Activated T-helper 1 cell treated with anti-CD3 and anti-CD28 coated beads, Interleukin-2, amount 50 U/mL, for 16 hours (primary cell): ENCODE measurements around the gene GNAI1.

Experiments used
- DNase-seq, 2 donors: peaks; one replicate each; pipeline ENCODE4 v3.0.0-alpha.2; 2020; ENCODE audit warnings: low read depth in 1 of 2, low spot score in 1 of 2

GNAI1 gene

DNA sequence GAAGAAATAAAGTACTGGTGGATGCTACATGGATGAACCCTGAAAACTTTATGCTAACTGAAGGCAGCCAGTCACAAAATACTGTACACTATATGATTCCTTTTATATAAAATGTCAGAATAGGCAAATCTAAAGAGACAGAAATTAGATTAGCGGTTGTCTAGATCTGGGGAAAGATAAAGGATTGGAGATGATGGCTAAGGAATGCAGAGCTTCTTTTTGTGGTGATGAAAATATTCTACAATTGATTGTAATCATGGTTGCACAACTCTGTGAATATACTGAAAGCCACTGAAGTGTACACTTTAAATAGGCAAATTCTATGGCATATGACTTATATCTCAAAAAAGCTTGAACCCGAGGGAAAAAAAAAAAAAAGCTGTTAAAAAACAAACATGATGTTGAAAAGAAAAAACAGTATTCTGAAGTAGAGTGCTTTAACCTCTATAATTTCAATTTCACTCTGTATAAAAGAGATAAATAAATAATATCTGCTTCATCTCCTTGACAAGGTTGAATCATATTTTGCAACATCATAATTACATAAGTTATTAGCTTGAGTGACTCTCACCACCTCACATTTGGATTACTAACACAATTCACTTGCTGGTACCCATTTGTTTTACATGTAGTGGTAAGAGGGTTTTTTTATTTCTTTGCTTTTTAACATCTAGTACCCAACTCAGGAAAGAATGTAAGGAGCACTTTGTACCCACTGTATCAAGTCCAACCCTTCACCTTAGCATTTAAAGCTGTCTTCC lies 2.8 kb upstream of the GNAI1 start:
- no peak for DNase-seq

GRCh38 chr7:80132594-80132993 lies 2.0 kb upstream of the GNAI1 start:
- no peak for DNase-seq

GRCh38 chr7:80133361-80134114 lies 1.1 kb upstream of the GNAI1 start:
- DNase-seq = no peak

DNA sequence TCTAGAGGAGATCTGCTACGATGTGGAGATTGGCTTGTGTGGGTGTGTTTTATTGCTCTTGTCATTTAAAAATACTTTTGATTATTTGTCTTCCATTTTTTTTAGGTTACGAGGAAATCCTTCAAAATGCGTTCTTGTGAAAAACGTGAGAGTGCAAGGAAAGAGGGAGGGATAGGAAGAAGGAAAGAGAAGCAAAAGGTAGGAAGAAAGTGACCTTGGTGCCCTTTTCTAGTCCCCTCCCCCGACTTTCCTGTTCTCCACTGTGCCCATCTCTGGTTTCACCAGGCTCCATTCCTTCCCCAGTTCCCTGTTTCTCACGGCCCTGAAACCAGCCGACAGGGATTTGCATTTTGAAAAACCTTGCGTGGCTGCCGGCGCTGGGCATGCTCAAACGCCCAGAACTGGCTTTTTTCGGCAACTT lies 506 bp upstream of the GNAI1 start:
- DNase-seq = no peak

DNA sequence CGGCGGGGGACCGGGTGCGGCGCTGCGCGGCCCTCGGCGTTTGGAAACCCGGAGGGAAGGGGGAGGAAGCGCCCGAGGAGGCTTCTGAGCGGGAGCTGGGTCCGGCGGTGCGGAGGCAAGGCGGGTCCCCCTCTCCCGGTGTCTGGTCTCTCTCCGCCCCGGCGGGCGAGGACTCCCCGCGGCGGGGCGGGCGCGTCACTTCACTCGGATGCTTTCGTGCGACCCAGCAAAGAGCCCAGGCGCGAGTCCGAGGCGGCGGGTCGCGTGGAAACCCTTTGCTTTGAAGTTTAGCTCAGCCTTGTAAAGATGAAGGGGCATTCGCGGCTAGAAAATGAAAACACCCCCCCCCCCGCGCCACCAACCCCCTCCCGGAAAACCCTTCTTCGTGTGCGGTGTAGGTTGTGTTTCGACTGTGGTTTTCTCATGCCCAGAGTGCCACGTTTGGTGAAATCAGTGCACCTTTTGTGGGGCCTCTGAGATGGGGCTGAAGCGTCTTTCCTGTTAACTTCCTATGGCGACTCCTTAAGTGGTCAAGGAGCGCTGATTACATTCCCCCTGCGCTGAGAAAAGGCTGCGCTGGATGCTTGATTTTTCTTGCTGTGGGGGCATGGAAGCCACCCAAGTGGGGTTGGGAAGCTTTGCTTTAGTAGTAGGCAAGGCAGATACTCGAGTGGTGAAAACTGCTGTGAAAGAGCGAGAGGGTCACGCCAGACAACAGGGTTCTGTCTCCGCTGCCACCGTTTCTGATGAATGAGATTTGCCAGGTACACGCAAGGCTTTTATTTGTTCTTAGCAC lies 876 bp downstream of the GNAI1 start:
- DNase-seq = no peak

DNA sequence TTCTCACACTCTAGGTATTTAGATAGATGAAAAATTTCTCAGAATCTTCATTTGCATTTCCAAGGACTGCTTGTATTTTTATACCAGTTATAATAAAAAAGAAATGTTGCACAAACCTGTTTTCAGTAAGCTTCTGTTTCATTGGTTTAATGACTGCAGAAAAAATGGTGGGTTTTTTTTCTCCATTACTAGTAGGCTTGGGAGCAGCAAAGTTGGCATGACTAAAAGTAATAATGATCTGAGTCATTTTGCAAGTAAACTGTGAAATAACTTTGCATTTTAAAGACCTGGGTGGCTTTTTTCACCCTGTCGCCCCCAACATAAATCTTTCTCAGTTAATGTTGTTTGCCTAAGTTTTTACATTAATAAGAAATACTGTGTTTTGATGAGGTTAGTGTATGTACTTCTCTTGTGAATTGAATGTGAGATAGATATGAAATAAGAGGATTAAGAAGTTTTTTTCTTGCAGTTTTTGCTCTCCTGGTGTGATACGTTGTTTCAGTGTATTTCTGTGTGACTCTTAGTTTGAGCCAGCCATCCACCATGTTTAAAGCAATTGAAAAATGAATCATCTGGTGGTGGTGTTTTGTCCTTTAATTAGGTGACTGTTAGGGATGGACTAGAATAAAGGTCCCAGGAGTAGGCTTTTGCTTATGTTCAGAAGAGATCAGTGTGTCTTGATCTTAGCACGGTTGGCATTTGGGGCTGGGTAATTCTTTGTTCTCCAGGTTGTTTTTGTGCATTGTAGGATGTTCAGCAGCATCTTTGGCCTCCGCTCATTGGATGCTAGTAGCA lies 1.8 kb downstream of the GNAI1 start:
- DNase-seq = no peak

DNA sequence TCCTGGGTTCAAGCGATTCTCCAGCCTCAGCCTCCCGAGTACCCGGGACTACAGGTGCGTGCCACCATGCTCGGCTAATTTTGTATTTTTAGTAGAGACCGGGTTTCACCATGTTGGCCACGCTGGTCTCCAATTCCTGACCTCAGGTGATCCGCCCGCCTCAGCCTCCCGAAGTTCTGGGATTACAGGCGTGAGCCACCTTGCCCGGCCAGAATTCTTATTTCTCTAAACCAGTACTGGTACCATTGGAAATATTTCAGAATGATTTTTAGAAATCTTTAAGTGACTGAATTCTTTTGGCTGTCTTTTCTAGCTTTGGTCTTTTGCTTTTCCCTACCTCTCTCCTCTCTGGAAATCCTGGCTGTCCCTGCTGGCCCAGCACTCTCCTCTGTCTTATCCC lies 2.8 kb downstream of the GNAI1 start:
- no peak for DNase-seq

- no peak for DNase-seq
These were observed 4.6 kb downstream of the GNAI1 start for GRCh38 chr7:80139236-80139635.

- no peak for DNase-seq
These were observed 5.8 kb downstream of the GNAI1 start for GRCh38 chr7:80140388-80140787.

GRCh38 chr7:80141376-80141775 lies 6.7 kb downstream of the GNAI1 start:
- no peak for DNase-seq

DNA sequence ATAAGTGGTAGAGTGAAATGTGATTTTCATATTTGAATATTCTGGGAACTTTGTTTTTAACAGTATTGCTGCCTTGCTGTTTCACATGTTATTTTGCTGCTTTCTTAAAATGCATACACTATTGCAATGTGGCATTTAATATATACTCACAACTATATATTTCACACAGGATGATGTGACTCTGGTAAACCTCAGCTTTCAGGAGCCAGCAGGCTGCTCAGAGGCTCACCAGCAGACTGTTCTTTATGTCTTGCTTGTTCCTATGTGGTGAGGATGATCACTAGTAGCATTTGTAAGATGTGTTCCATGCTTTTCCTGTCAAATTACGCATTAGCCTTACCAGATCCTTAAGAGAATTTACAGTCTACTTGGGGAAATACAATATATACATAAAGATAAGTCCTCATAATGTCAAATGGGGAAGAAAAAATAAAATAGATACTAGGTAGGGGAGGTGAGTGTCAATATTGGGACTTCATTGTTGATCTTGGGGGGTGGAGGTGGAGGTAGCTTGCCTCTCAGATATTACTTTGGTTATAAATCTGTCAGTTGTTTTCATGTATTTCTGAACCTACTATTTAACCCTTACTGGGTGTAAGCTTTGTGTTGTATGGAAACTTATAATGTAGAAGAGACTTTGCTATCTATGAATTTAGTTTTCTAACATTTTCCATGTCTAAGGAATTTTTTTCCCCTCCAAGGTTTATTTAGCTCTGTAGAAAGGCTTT lies 8.4 kb downstream of the GNAI1 start:
- no peak for DNase-seq

DNA sequence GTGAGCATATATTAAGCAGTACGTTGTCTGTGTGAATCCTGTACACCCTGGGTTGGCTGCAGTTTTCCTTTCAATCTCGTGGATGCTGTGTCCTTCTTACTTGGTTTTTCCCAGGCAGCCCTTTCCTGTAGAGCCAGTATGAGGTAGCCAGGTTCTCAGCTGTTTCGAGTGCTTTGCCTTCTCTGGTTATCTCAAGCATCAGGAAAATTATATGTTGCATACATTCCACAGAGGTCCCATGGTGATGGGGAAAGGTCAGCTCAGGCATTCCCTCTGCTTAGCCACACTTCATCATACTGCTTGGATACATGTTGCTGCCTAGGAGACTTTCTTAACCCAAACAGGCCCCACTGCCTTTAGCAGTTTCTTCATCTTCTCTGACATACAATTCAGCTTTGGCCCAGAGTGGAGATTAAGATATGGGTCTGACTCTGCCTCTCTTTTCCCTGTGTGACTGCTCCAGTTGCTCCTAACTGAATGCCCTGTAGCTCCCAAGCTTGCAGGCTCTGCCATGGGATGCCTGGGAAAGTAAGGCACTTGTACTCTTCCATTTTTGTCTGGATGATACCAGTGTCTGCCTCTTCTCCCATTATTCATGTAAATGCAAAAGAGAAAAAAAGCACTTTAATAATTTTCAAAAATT lies 11.3 kb downstream of the GNAI1 start:
- DNase-seq = no peak

DNA sequence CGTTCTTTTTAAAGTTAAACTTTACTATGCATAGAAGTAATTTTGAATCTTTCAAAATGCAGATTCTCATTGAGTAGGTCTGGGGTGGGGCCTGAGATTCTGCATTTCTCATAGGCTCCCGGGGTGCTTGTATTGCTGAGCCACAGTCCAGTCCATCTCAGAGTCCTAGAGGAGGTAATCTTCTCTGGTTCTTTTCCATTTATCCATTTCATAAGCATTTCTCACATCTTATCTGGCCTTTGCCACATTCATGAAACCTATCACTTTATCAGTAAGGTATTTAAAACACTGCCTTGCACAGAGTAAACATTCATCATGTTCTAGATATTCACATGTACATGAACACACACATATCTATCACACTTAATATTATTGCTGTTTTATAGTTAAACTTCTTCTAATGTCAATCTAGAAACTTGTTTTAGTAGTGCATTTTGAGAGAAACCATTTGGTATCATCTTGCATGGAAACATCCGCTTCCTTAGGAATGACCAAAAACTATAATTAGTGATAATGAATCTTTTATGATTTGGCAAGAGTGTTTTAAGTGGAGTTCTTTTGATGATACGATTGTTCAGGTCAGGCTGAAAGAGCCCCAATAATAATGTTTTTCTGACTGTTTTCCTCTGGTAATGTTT lies 12.0 kb downstream of the GNAI1 start:
- no peak for DNase-seq

GRCh38 chr7:80147543-80148391 lies 13.1 kb downstream of the GNAI1 start:
- DNase-seq = no peak

DNA sequence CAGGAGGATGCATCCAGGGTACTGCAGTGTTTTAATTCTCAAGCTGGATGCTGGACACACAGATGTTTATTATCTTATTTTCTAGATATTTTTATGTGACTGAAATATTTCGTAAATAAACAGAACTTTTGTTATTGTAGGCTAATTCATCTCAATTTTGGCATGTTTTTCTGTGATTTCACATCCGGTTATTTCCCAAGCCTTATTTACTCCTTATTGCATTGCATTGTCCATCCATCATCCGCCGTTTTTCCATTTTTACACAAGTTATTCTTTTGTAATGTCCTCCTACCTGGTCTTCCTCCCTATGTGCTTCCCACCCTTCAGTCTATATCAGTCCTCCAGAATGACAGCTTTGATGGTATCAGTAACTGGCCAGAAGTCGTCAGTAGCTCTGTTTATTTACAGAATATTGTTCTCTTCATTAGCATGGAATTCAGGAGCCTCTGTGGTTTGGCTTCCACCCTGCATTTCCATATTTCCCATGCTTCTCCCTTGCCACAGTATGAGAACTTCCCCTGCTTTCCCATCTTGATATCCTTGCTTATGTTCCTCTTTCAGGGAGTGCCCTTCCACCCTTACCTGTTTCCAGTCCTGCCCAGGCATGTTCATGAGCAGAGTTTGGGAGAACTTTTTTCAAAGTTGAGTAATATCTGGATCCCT lies 16.1 kb downstream of the GNAI1 start:
- DNase-seq = no peak

DNA sequence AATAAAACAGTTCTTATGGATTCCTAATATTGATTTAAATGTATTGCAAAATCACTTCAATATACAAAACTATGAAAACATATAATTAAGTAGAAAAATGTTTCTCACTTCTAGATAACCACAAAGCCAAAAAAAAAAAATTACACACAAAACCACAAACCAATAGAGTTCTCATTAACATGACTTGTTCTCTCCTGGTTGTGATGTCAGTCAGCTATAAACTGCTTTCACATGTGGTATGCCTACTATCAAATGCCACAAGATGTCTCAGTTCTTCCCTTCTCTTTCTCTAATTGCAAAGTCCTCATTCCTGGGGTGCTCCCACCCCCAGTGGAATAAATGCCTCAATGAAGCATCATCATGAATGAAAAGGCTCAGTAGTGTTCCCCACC lies 16.6 kb downstream of the GNAI1 start:
- DNase-seq = no peak

DNA sequence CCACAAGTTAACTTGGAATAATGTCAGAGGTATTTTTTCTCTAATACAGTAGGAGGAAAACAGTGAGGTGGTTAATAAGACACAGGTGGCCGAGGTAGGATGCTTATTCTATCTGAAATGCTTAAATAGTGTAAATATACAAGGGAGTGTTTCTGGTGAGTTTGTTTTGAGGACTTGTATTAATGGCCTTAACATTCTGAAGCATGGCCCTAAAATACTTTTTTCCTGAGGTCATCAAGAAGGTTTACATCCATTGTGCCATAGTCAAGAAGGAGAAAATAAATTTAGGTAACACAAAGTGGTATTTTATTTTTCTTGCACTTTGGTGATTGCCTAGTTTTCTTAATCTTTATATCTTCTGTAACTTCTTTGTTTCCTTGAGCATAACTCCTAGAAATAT lies 18.8 kb downstream of the GNAI1 start:
- no peak for DNase-seq
